Testis (tissue), 3 donors: ENCODE data around the gene LRRC8C. TPM values are rescaled to one million over a fixed set of nuclear protein-coding genes. Genes with fewer than 3 reads are reported as not detected.

ENCODE experiments used
- DNase-seq: peaks from one replicate; pipeline ENCODE4 v3.0.0-alpha.2; 2019
- H3K27ac ChIP-seq, 2 donors: fragments of 200-600 bp; sonication (generic); one replicate each; pipeline ENCODE4 v1.5.1; 2019
- H3K27me3 ChIP-seq: fragments of 200-600 bp; sonication (generic); one replicate; pipeline ENCODE4 v1.5.1; 2019
- H3K36me3 ChIP-seq: fragments of 200-600 bp; sonication (generic); one replicate; pipeline ENCODE4 v1.5.1; 2017; ENCODE audit warnings: low read depth; ENCODE audit errors: missing control alignments
- H3K4me1 ChIP-seq: fragments of 200-600 bp; sonication (generic); one replicate; pipeline ENCODE4 v1.5.1; 2019
- H3K4me3 ChIP-seq, 2 donors: fragments of 200-600 bp; sonication (generic); one replicate each; pipeline ENCODE4 v1.5.1; 2017 to 2019
- H3K9me3 ChIP-seq: fragments of 200-600 bp; sonication (generic); one replicate; pipeline ENCODE4 v1.5.1; 2017
- CTCF ChIP-seq, 3 experiments: fragments of 450-650 bp in 2 of 3; fragments of 200-600 bp in 1 of 3; sonication (generic) in 1 of 3; IDR thresholded peaks; one replicate each; pipeline ENCODE4 v1.5.1; 2016 to 2019; ENCODE audit warnings: antibody characterized with exemption in 3 of 3, mild to moderate bottlenecking in 2 of 3, moderate library complexity in 1 of 3
- POLR2A ChIP-seq: fragments of 450-650 bp; IDR thresholded peaks from one replicate; pipeline ENCODE4 v1.6.1; 2017; ENCODE audit warnings: antibody characterized with exemption, mild to moderate bottlenecking, moderate library complexity
- WGBS, 2 donors: methylation state at CpG; one replicate each; pipeline ENCODE4 v1.1.5; 2018; 5-methylcytosine and 5-hydroxymethylcytosine counted together
- intact Hi-C: fragments of 100-400 bp; cut with DNase I; formaldehyde crosslinking; loops from one replicate; pipeline ENCODE4 v1.15.1; 2023; ENCODE audit warnings: low total_unique reads
- polyA plus RNA-seq: library from polyadenylated mRNA; stranded (reverse); fragments of 350-450 nt; fragmentation: Illumina TruSeq; extraction: RNeasy Lipid Tissue Mini Kit (QIAGEN cat#74804); gene quantifications from one replicate; pipeline ENCODE4 v1.2.3, GENCODE V29; 2014; ENCODE audit warnings: low read depth, low replicate concordance; ENCODE audit not compliant: insufficient read depth
- total RNA-seq, 2 donors: library from RNA; depleted of rRNA; stranded (reverse); fragments of >200 nt; gene quantifications; one replicate each; pipeline ENCODE4 v1.2.3, GENCODE V29; 2016

Gene LRRC8C
- total and polyA plus RNA-seq, 3 donors from 2014 or later = 8.2 to 19.8 (median 16.2) TPM

GRCh38 chr1:89737985-89738510 lies 105.1 kb downstream of the LRRC8C start:
- no peaks in the 10 kb centered on the region for H3K27me3 ChIP-seq
- no peak for DNase-seq
- no peaks in the 10 kb centered on the region for H3K9me3 ChIP-seq
- WGBS, 2 donors = 92 to 94% methylated on average over 10 of the region's 10 CpGs
- H3K4me3 ChIP-seq = no peak overlapping the region
- TF ChIP-seq POLR2A (no peak), CTCF (IDR thresholded peaks at IDR 0.05) (no peak)
- intact Hi-C loops = no loop called here
- no peaks in the 10 kb centered on the region for H3K36me3 ChIP-seq
- no peaks in the 10 kb centered on the region for H3K4me1 ChIP-seq
- no peak overlapping the region for H3K27ac ChIP-seq

- DNase-seq = no peak
- Histone ChIP-seq H3K4me3 (no peak overlapping the region), H3K4me1 (no peaks in the 10 kb centered on the region), H3K36me3 (no peaks in the 10 kb centered on the region), H3K27me3 (no peaks in the 10 kb centered on the region), H3K9me3 (no peaks in the 10 kb centered on the region), H3K27ac (no peak overlapping the region)
- intact Hi-C loops = no loop called here
- WGBS, 2 donors = 60 to 61% methylated on average over 10 of the region's 10 CpGs
- TF ChIP-seq CTCF (IDR thresholded peaks at IDR 0.05) (no peak), POLR2A (no peak)
These were observed 106.3 kb downstream of the LRRC8C start for GRCh38 chr1:89739013-89739843.

GRCh38 chr1:89739844-89740216 lies 106.9 kb downstream of the LRRC8C start:
- Histone ChIP-seq H3K36me3 (no peaks in the 10 kb centered on the region), H3K4me1 (no peaks in the 10 kb centered on the region), H3K27ac (no peak overlapping the region), H3K4me3 (no peak overlapping the region), H3K9me3 (no peaks in the 10 kb centered on the region), H3K27me3 (no peaks in the 10 kb centered on the region)
- intact Hi-C loops = no loop called here
- 88 to 89% methylated on average over 1 of the region's 1 CpG for WGBS, 2 donors
- DNase-seq = no peak
- no peak for TF ChIP-seq POLR2A
- TF ChIP-seq CTCF (IDR thresholded peaks at IDR 0.05) = no peak

GRCh38 chr1:89743788-89744187 lies 110.9 kb downstream of the LRRC8C start:
- no peaks in the 10 kb centered on the region for H3K9me3 ChIP-seq
- H3K4me1 ChIP-seq = no peaks in the 10 kb centered on the region
- no peak for TF ChIP-seq CTCF (IDR thresholded peaks at IDR 0.05)
- TF ChIP-seq POLR2A = no peak
- H3K27ac ChIP-seq = no peak overlapping the region
- intact Hi-C loops = no loop called here
- no peak for DNase-seq
- no peak overlapping the region for H3K4me3 ChIP-seq
- 61 to 73% methylated on average over 4 of the region's 4 CpGs for WGBS, 2 donors
- no peaks in the 10 kb centered on the region for H3K27me3 ChIP-seq
- H3K36me3 ChIP-seq = no peaks in the 10 kb centered on the region
